OCI-M2 (cell line): ENCODE results near the gene CC2D2A.
"Not testable (repeated sequence)": the region's sequence is repeated elsewhere in the genome, so short reads cannot be mapped to it uniquely, and the experiment has no call there.

Experiments
- DNase-seq: peaks from one replicate; lab custom pipeline; 2025; ENCODE audit not compliant: unreplicated experiment; lab: John Stamatoyannopoulos, UW

Gene CC2D2A

GRCh38 chr4:15513545-15513944, 43.9 kb downstream of the CC2D2A start:
- DNase-seq: no peak

- DNase-seq: no peak
Observed at GRCh38 chr4:15515106-15515505, 45.4 kb downstream of the CC2D2A start.

DNA sequence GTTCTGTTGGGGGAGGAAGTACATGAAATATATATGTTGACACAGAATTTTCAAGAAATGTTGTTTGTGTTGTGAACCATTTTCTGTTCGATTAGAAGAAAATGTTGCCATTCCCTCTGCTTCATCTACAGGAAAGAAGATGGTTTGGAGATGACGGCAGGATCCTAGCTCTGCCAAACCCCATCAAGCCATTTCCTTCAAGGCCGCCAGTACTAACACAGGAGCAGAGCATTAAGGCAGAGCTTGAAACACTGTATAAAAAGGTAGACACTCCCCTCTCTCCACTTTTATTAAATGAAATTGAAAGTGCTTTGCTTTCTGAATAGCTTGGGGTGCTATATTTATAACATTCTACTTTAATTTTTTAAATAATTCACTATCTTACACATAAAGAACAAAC, 46.8 kb downstream of the CC2D2A start:
- no peak for DNase-seq

- DNase-seq: not testable (repeated sequence)
Observed at GRCh38 chr4:15517681-15518080, 48.0 kb downstream of the CC2D2A start.

DNA sequence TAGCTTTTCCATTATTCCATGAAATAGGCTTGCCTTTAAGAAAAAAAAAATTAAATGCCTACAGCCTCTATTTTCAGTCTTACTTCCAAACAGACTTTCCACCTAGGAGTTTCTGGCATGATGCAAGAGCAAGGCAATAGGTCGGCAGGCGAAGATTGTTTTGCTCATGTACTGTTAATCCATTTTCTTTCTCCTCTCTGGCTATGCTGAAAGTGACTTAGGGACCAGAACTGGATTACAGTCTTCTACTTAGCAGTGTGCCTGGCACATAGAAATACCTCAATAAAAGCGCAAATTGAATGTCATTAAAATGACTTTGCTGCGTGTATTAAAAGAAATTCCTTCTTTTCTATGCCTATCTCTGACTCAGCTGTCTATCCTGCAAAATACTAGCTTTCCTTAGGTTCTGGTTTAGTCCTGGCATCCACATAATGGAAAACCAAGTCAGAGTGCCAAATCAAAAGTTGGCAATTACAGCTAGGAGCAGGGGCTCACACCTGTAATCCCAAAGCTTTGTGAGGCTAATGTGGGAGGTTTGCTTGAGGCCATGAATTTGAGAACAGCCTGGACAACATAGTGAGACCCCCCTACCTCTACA, 51.9 kb downstream of the CC2D2A start:
- no peak for DNase-seq

GRCh38 chr4:15525080-15525479, 55.4 kb downstream of the CC2D2A start:
- no peak for DNase-seq

- no peak for DNase-seq
Observed at GRCh38 chr4:15526924-15527592, 57.4 kb downstream of the CC2D2A start.

- DNase-seq: no peak
Observed at GRCh38 chr4:15531792-15532191, 62.1 kb downstream of the CC2D2A start.

GRCh38 chr4:15533817-15534216, 64.1 kb downstream of the CC2D2A start:
- DNase-seq: no peak

- DNase-seq: no peak
Observed at GRCh38 chr4:15535599-15535998, 65.9 kb downstream of the CC2D2A start.

- DNase-seq: no peak
Observed at GRCh38 chr4:15536552-15537499, 67.1 kb downstream of the CC2D2A start.

GRCh38 chr4:15541941-15542340, 72.3 kb downstream of the CC2D2A start:
- no peak for DNase-seq

DNA sequence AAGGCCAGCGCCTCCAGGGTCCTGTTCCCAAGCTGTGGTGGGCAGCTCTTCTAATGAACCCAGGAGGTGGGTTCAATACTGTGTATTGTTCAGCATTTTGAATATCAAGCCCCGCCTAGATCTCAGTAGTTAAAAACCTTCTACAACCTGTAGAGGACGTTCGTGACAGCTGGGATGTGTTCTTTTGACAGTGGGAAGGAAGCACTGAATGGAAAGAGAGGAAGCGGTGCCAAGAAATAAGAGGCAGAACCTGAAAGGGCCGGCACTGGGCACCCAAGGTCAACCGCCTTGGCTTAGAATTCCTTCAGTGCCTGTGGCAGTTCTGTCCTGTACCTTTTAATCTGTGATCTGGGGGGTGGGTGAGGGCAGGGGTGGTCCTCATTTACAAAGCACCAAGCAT, 73.1 kb downstream of the CC2D2A start:
- no peak for DNase-seq

DNA sequence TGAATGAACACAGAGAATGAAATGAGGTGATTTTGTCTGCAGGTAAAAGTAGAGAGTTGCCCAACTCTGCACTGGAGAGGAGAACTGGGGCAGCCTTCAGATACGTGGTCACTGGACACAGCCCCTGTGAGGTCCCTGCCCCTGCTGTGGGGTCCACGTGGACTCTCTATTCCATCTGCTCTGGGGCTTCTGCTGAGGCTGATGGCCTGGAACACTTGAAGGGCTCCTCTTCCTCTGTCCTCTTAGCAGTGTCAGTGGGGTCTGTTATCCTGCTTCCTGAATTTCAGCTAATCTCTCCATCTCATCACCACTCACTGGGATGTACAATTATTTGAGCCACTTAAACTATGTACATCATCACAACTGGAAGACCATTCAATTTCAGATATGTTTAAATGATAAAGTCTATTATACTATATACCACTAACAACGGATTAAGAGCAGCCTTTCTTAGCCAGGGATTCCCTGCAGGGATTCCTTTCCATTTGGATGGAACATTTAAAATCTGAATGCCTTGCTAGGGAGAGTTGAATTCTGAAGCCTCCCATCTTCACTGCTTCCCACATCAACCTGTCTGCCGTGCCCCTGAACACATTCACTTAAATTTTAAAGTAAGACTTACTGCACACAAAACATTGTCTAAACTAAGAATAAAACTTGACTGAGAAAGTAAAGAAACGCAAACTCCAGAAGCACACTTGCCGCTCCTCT, 74.0 kb downstream of the CC2D2A start:
- no peak for DNase-seq

GRCh38 chr4:15544248-15544729, 74.6 kb downstream of the CC2D2A start:
- no peak for DNase-seq

GRCh38 chr4:15545371-15545770, 75.7 kb downstream of the CC2D2A start:
- DNase-seq: no peak

DNA sequence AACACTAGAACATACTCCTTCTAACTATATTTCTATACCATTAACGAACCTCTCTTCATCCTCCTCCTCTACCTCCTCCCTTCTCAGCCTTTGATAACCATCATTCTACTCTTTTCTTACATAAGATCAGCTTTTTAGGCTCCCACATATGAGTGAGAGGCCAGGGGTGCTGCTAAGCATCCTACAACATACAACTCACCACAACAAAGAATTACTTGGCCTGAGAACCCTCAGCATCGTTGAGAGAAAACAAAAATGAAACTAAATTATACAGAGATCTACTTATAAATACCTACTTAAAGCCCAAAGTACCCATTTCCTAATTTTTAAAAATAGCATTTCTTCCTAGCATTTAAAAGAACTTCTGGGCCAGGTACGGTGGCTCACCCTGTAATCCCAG, 77.7 kb downstream of the CC2D2A start:
- DNase-seq: no peak

DNA sequence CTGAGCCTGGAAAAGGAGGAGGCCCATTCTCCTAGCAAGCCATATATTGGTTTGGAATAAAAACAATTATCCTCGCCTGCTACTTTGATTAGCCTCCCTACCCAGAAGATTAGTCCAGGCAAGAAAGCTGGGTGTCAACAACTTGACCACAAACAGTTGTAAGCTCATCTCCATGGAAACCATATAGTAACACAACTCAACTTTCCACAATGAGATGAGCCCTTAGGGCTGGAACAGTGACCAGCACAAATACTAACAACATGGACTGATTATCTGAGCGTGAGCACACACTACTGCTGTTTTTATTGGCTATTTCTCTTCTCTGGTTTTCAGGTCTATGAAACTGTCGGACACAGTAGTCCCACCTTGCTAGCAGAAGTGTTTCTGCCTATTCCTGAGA, 80.8 kb downstream of the CC2D2A start:
- no peak for DNase-seq

DNA sequence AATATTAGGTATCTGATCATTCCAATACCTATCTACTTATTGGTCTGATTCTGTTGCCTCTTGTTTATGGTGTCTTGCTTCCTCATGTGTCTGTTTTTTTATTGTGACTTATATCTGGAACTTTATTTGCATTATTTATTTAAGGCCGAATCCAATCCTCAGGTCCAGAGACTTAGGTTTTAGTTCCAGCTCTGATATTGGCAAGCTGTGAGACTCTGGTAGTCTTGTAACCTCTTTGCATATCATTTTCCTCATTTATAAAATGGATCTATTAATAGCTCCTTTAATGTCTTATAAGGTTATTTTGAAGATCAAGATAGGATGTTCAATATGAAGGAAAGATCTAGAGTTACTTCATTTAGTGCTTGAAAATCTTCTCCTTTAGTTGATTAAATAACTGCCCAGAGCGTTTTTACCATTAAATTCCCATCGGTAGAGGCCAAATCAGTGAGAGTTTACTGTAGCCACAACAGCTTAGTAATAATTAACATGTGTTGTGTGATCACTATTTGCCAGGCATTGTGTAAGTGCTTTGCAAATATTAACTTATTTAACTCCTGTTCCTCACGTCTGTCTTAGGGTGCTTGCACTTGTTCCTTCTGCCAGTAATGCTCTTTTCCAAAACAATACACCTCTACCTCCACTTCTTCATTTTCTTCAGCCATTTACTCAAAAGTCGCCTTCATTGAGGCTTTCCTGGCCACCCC, 82.2 kb downstream of the CC2D2A start:
- DNase-seq: no peak

GRCh38 chr4:15552557-15553362, 83.1 kb downstream of the CC2D2A start:
- DNase-seq: no peak
